Pancreas (tissue), 10 donors: ENCODE results near the gene ENTPD1. TPM values are rescaled to one million over a fixed set of nuclear protein-coding genes. Genes with fewer than 3 reads are reported as not detected.
A peak's percentile ranks its signal among the peaks of the same experiment; 100 is the strongest.
"Not testable (repeated sequence)": the region's sequence is repeated elsewhere in the genome, so short reads cannot be mapped to it uniquely, and the experiment has no call there.

Experiments
- ATAC-seq, 4 donors: fragments of 200-7000 bp; cut with Tn5 transposase; one replicate each; pipeline versions ENCODE4 v1.8.0 to v1.9.1; 2020; ENCODE audit warnings: mild to moderate bottlenecking in 4 of 4, moderate library complexity in 4 of 4
- DNase-seq, 6 donors: peaks; one replicate each; pipeline ENCODE4 v3.0.0-alpha.2; 2020
- FAIRE-seq: peaks from 2 replicates; lab custom pipeline; 2012; peaks lifted over from hg19 to GRCh38; lab: Jason Lieb, UNC
- H3K27ac ChIP-seq, 4 donors: fragments of 200-600 bp; sonication (generic); 1 replicate in 3 of 4; 2 replicates in 1 of 4; pipeline versions ENCODE4 v1.5.0 to v1.8.0; 2020
- H3K27me3 ChIP-seq, 4 donors: fragments of 200-600 bp; one replicate each; pipeline ENCODE4 v1.8.0; 2021
- H3K36me3 ChIP-seq, 3 donors: fragments of 200-600 bp; sonication (generic) in 1 of 3; one replicate each; pipeline versions ENCODE4 v1.5.0 to v1.8.0; 2020 to 2021
- H3K4me1 ChIP-seq, 3 donors: fragments of 200-600 bp; one replicate each; pipeline ENCODE4 v1.8.0; 2021
- H3K4me3 ChIP-seq, 4 donors: fragments of 200-600 bp; sonication (generic) in 2 of 4; one replicate each; pipeline versions ENCODE4 v1.5.0 to v1.8.0; 2020 to 2021
- H3K9me3 ChIP-seq, 4 donors: fragments of 200-600 bp; one replicate each; pipeline ENCODE4 v1.8.0; 2021
- CTCF ChIP-seq, 4 donors: fragments of 200-600 bp; sonication (generic) in 3 of 4; IDR thresholded peaks; one replicate each; pipeline versions ENCODE4 v1.5.0 to v1.8.0; 2021; ENCODE audit warnings: antibody characterized with exemption in 4 of 4
- WGBS, 2 donors: extraction: QIAGEN DNeasy Blood & Tissue Kit; methylation state at CpG; one replicate each; pipeline ENCODE4 v1.1.7; 2013; 5-methylcytosine and 5-hydroxymethylcytosine counted together
- intact Hi-C, 3 donors: fragments of 100-400 bp; cut with DNase I; formaldehyde crosslinking; loops; one replicate each; pipeline versions ENCODE4 v1.11.1 to v1.14.2; 2022
- polyA plus RNA-seq, 2 donors: library from polyadenylated mRNA; stranded (reverse); fragments of 200-250 nt; gene quantifications; one replicate each; pipeline ENCODE4 v1.2.3, GENCODE V29; 2013
- total RNA-seq, 6 donors: library from RNA; stranded (reverse); fragmentation: NEBNext Ultra II Directional in 4 of 6; extraction: Animal tissue kit (Norgen Biotek cat#: 25700) in 4 of 6; gene quantifications; one replicate each; pipeline versions ENCODE4 v1.2.1 to v1.2.4, GENCODE V29; 2021 to 2023
- donor health status: healthy with polysubstance abuse.
- donor health status: DM: no; HTN: no; CAD: no; lungs with moderate emphysema.
- donor health status: DM: no; HTN: no; CAD: no.
- donor health status: control.
- donor health status: control.
- donor health status: Bipolar disorder and iron deficiency.
- donor health status: DM: yes; HTN: yes; CAD: no.
- donor health status: DM: no; HTN: no; CAD: no.
- donor health status: DM: no; HTN: no; CAD: no.
- donor health status: DM: yes; HTN: yes; CAD: no.

ENTPD1 gene
- total and polyA plus RNA-seq, 8 donors: 0.67 to 10.9 (median 1.8) TPM

- Histone ChIP-seq H3K4me1 (peaks cover 0 to 4% (median 0%) of the 10 kb centered on the region in 3 donors), H3K36me3 (no peaks in the 10 kb centered on the region), H3K9me3 (no peaks in the 10 kb centered on the region), H3K27ac (no peak overlapping the region), H3K4me3 (no peak overlapping the region), H3K27me3 (no peaks in the 10 kb centered on the region)
- FAIRE-seq: no peak
- DNase-seq: no peak
- 88 to 93% methylated on average over 3 of the region's 3 CpGs for WGBS, 2 donors
- intact Hi-C loops: no loop called here
- no peak for TF ChIP-seq CTCF (IDR thresholded peaks at IDR 0.05)
- no peak for ATAC-seq
These were observed 39.5 kb upstream of the ENTPD1 start for GRCh38 chr10:95716466-95716865.

GRCh38 chr10:95716866-95717265 lies 39.1 kb upstream of the ENTPD1 start:
- no peaks in the 10 kb centered on the region for H3K9me3 ChIP-seq
- intact Hi-C loops: no loop called here
- peaks cover 0 to 4% (median 0%) of the 10 kb centered on the region in 3 donors for H3K4me1 ChIP-seq
- no peak for TF ChIP-seq CTCF (IDR thresholded peaks at IDR 0.05)
- WGBS, 2 donors: 80 to 81% methylated on average over 2 of the region's 2 CpGs
- H3K27ac ChIP-seq: no peak overlapping the region
- no peaks in the 10 kb centered on the region for H3K27me3 ChIP-seq
- no peaks in the 10 kb centered on the region for H3K36me3 ChIP-seq
- no peak for ATAC-seq
- DNase-seq: no peak
- H3K4me3 ChIP-seq: no peak overlapping the region
- no peak for FAIRE-seq

GRCh38 chr10:95720745-95721144 lies 35.2 kb upstream of the ENTPD1 start:
- FAIRE-seq: not testable (repeated sequence)
- 55 to 74% methylated on average over 7 of the region's 7 CpGs for WGBS, 2 donors

GRCh38 chr10:95722496-95722895 lies 33.5 kb upstream of the ENTPD1 start:
- H3K4me1 ChIP-seq, FAIRE-seq, H3K36me3 ChIP-seq, H3K4me3 ChIP-seq, H3K9me3 ChIP-seq, H3K27ac ChIP-seq, H3K27me3 ChIP-seq, DNase-seq, intact Hi-C loops, ATAC-seq: not testable (repeated sequence)
- 73 to 83% methylated on average over 4 of the region's 4 CpGs for WGBS, 2 donors

More at GRCh38 chr10:95720745-95721144, 35.2 kb upstream of the ENTPD1 start:
- H3K27ac ChIP-seq, intact Hi-C loops, H3K4me1 ChIP-seq, H3K4me3 ChIP-seq, H3K27me3 ChIP-seq, ATAC-seq, DNase-seq, H3K9me3 ChIP-seq, H3K36me3 ChIP-seq: not testable (repeated sequence)

- Histone ChIP-seq H3K4me1 (no peaks in the 10 kb centered on the region), H3K4me3 (no peak overlapping the region), H3K36me3 (no peaks in the 10 kb centered on the region), H3K27me3 (no peaks in the 10 kb centered on the region), H3K9me3 (no peaks in the 10 kb centered on the region), H3K27ac (no peak overlapping the region)
- intact Hi-C loops: no loop called here
- FAIRE-seq (no peak), DNase-seq (no peak), ATAC-seq (peak in 1 of 4 donors; percentile 43)
- TF ChIP-seq CTCF (IDR thresholded peaks at IDR 0.05): no peak
- 55 to 66% methylated on average over 4 of the region's 4 CpGs for WGBS, 2 donors
These were observed 27.4 kb upstream of the ENTPD1 start for GRCh38 chr10:95728526-95728925.

- ATAC-seq: no peak
These were observed 26.5 kb upstream of the ENTPD1 start for GRCh38 chr10:95729323-95730055.

More at GRCh38 chr10:95729323-95730055, 26.5 kb upstream of the ENTPD1 start:
- Histone ChIP-seq H3K4me3 (no peak overlapping the region), H3K27ac (no peak overlapping the region), H3K9me3 (no peaks in the 10 kb centered on the region), H3K4me1 (no peaks in the 10 kb centered on the region), H3K36me3 (no peaks in the 10 kb centered on the region), H3K27me3 (no peaks in the 10 kb centered on the region)
- WGBS, 2 donors: 61 to 64% methylated on average over 3 of the region's 3 CpGs
- FAIRE-seq: no peak
- intact Hi-C loops: no loop called here
- TF ChIP-seq CTCF (IDR thresholded peaks at IDR 0.05): no peak
- no peak for DNase-seq
